HuH-7 (cell line): ENCODE measurements around the gene RBM20.
"Not testable (repeated sequence)": the region's sequence is repeated elsewhere in the genome, so short reads cannot be mapped to it uniquely, and the experiment has no call there.

Experiments
- DNase-seq: peaks from one replicate; pipeline ENCODE4 v3.0.0; 2011; ENCODE audit warnings: low spot score

Gene RBM20

GRCh38 chr10:110643653-110644597, at the start of gene RBM20:
TSS of gene RBM20 (plus strand) at chr10:110644336. CDS start at chr10:110644455, 119 bp downstream.
- peak; percentile 26 for DNase-seq

GRCh38 chr10:110597476-110597875, 46.7 kb upstream of the RBM20 start:
- no peak for DNase-seq

- DNase-seq, result peak; percentile 36
Observed at GRCh38 chr10:110600487-110601101, 43.5 kb upstream of the RBM20 start.

GRCh38 chr10:110601581-110601980, 42.6 kb upstream of the RBM20 start:
- DNase-seq, result no peak

- no peak for DNase-seq
Observed at GRCh38 chr10:110608087-110608486, 36.0 kb upstream of the RBM20 start.

GRCh38 chr10:110609605-110610004, 34.5 kb upstream of the RBM20 start:
- no peak for DNase-seq

- peak; percentile 44 for DNase-seq
Observed at GRCh38 chr10:110610308-110610774, 33.8 kb upstream of the RBM20 start.

- DNase-seq, result not testable (repeated sequence)
Observed at GRCh38 chr10:110610781-110611180, 33.4 kb upstream of the RBM20 start.

GRCh38 chr10:110612087-110612486, 32.0 kb upstream of the RBM20 start:
- DNase-seq, result no peak

GRCh38 chr10:110612629-110613028, 31.5 kb upstream of the RBM20 start:
- no peak for DNase-seq

- DNase-seq, result no peak
Observed at GRCh38 chr10:110613341-110613995, 30.7 kb upstream of the RBM20 start.

- DNase-seq, result no peak
Observed at GRCh38 chr10:110613996-110614495, 30.1 kb upstream of the RBM20 start.

- DNase-seq, result no peak
Observed at GRCh38 chr10:110615057-110615747, 28.9 kb upstream of the RBM20 start.

- no peak for DNase-seq
Observed at GRCh38 chr10:110616493-110617033, 27.6 kb upstream of the RBM20 start.

- DNase-seq, result no peak
Observed at GRCh38 chr10:110617425-110618229, 26.5 kb upstream of the RBM20 start.

- DNase-seq, result no peak
Observed at GRCh38 chr10:110618230-110618610, 25.9 kb upstream of the RBM20 start.

GRCh38 chr10:110619514-110620397, 24.4 kb upstream of the RBM20 start:
- DNase-seq, result no peak

- DNase-seq, result no peak
Observed at GRCh38 chr10:110620398-110620719, 23.8 kb upstream of the RBM20 start.

GRCh38 chr10:110623316-110623715, 20.8 kb upstream of the RBM20 start:
- DNase-seq, result not testable (repeated sequence)
